Measurements from ENCODE around the gene STKLD1. TPM values are rescaled to one million over a fixed set of nuclear protein-coding genes. Genes with fewer than 3 reads are reported as not detected.
A peak's percentile ranks its signal among the peaks of the same experiment; 100 is the strongest.

STKLD1 gene
- total RNA-seq, 6 experiments from 2014 or later: 0.46 to 1.4 (median 0.68) TPM

DNA sequence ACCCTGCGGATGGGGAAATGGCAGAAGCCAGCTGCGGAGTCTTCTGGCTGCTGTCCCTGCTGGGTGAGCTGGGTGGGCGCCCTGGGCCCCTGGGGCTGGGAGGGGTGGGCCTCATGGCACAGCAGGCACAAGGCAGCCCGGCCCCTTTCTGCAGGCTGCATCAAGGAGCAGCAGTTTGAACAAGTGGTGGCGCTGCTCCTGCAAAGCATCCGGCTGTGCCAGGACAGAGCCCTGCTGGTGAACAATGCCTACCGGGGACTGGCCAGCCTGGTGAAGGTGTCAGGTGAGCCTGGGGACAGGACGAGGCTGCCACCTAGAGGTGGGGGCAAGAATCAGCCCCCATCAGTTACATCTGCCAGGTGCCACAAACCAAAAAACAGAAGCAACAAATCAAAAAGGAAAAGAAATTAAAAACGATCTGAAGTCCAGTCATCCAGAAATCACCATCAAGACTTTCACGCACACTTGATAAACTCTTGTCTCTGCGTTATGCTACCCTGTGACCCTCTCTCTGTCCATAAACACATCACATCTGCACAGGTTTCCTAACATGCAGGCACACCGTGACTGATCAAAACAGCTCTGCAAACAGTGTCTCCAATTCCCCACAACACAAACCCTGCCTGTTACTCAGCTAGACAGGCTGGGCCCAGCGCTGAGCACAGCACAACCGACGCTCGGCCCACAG is 27.7 kb downstream of the STKLD1 start:
- Mint-ChIP-seq H3K36me3 (ENCODE audit: low read depth) (peaks cover 28% of the 10 kb centered on the region), H3K4me1 (ENCODE audit: low read depth) (peaks cover 22% of the 10 kb centered on the region), H3K4me3 (no peak overlapping the region), H3K27me3 (ENCODE audit: insufficient read depth) (peaks cover 6% of the 10 kb centered on the region), H3K27ac (no peak overlapping the region; the same call in 1 of the 2 replicates), H3K9me3 (no peaks in the 10 kb centered on the region)
- peak; percentile 77 for TF ChIP-seq CTCF (IDR thresholded peaks at IDR 0.05)
- no peak for DNase-seq

GRCh38 chr9:133404454-133405002 is 28.4 kb downstream of the STKLD1 start:
- Mint-ChIP-seq H3K9me3 (no peaks in the 10 kb centered on the region), H3K4me1 (ENCODE audit: low read depth) (peaks cover 22% of the 10 kb centered on the region), H3K36me3 (ENCODE audit: low read depth) (peaks cover 28% of the 10 kb centered on the region), H3K4me3 (no peak overlapping the region), H3K27ac (no peak overlapping the region; the same call in 1 of the 2 replicates), H3K27me3 (ENCODE audit: insufficient read depth) (peaks cover under 1% of the 10 kb centered on the region)
- no peak for TF ChIP-seq CTCF (IDR thresholded peaks at IDR 0.05)
- no peak for DNase-seq

GRCh38 chr9:133405508-133406438 is 29.6 kb downstream of the STKLD1 start:
- peak; percentile 9 for DNase-seq
- no peak overlapping the region for H3K4me3 Mint-ChIP-seq
- no peak for TF ChIP-seq CTCF (IDR thresholded peaks at IDR 0.05)
- peaks cover 2% of the 10 kb centered on the region for H3K27me3 Mint-ChIP-seq (ENCODE audit: insufficient read depth)
- H3K36me3 Mint-ChIP-seq (ENCODE audit: low read depth): peaks cover 37% of the 10 kb centered on the region
- H3K9me3 Mint-ChIP-seq: no peaks in the 10 kb centered on the region
- H3K4me1 Mint-ChIP-seq (ENCODE audit: low read depth): peaks cover 22% of the 10 kb centered on the region
- peak overlapping the region; percentile 50 for H3K27ac Mint-ChIP-seq

GRCh38 chr9:133406480-133407307 is 30.5 kb downstream of the STKLD1 start:
- Mint-ChIP-seq H3K9me3 (no peaks in the 10 kb centered on the region), H3K4me3 (no peak overlapping the region), H3K27ac (peak overlapping the region; percentile 38), H3K4me1 (ENCODE audit: low read depth) (peaks cover 22% of the 10 kb centered on the region), H3K36me3 (ENCODE audit: low read depth) (peaks cover 37% of the 10 kb centered on the region), H3K27me3 (ENCODE audit: insufficient read depth) (peaks cover 2% of the 10 kb centered on the region)
- TF ChIP-seq CTCF (IDR thresholded peaks at IDR 0.05): peak; percentile 95
- DNase-seq: peak; percentile 62

GRCh38 chr9:133408042-133408441 is 31.9 kb downstream of the STKLD1 start:
- H3K4me3 Mint-ChIP-seq: no peak overlapping the region
- no peaks in the 10 kb centered on the region for H3K9me3 Mint-ChIP-seq
- H3K27ac Mint-ChIP-seq: no peak overlapping the region
- no peak for DNase-seq
- H3K27me3 Mint-ChIP-seq (ENCODE audit: insufficient read depth): peaks cover 3% of the 10 kb centered on the region
- peaks cover 22% of the 10 kb centered on the region for H3K4me1 Mint-ChIP-seq (ENCODE audit: low read depth)
- TF ChIP-seq CTCF (IDR thresholded peaks at IDR 0.05): no peak
- peaks cover 37% of the 10 kb centered on the region for H3K36me3 Mint-ChIP-seq (ENCODE audit: low read depth)

All from HFFc6 (cell line).